Left forelimb (tissue), 1 donor: Measurements from ENCODE around the gene JARID2.
"Not testable (repeated sequence)": the region's sequence is repeated elsewhere in the genome, so short reads cannot be mapped to it uniquely, and the experiment has no call there.

Experiments
- DNase-seq: peaks from one replicate; pipeline ENCODE4 v3.0.0-alpha.2; 2018; ENCODE audit warnings: low spot score

The JARID2 gene

DNA sequence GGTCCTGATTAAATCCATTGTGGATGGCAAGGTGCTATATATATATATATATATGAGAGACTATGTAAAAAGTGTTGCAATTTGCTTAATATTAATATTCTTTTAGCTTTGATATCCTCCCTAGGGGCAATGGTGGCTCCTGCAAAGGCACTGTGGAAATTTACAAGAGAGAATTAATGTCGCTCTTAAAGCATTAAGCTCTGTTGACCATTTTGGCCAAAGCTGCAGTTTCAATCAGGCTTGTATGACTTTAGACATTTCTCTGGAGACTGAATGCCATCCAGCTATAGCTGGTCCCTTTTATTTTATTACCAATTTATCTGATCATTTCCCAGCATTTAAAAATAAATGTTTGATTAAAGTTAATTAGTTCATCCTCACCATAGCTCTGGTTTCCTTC, 155.3 kb downstream of the JARID2 start:
- DNase-seq: no peak

DNA sequence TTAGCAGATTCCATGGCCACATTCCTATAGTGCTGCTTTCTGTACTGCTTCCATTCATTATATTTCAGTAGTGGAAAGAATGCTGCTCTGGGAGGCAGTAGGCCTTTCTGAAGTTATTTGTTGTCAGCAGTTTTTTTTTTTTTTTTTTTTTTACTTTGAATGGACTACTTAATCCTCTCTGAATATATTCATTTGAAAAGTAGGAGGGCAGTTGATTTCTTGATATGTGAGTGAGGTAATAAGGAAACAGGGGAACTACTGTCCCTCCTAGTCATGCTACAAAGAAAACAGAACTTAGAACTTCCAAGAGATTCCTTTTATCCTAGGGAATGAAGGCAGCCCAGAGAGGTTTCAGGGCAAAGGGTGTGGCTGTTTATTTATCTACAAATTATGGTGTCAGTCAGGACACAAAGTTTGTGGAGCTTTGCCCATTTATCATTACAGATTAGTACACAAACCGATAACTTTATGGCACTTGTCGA, 155.9 kb downstream of the JARID2 start:
- DNase-seq: no peak

- DNase-seq: no peak
These were observed 156.7 kb downstream of the JARID2 start for GRCh38 chr6:15402406-15403045.

DNA sequence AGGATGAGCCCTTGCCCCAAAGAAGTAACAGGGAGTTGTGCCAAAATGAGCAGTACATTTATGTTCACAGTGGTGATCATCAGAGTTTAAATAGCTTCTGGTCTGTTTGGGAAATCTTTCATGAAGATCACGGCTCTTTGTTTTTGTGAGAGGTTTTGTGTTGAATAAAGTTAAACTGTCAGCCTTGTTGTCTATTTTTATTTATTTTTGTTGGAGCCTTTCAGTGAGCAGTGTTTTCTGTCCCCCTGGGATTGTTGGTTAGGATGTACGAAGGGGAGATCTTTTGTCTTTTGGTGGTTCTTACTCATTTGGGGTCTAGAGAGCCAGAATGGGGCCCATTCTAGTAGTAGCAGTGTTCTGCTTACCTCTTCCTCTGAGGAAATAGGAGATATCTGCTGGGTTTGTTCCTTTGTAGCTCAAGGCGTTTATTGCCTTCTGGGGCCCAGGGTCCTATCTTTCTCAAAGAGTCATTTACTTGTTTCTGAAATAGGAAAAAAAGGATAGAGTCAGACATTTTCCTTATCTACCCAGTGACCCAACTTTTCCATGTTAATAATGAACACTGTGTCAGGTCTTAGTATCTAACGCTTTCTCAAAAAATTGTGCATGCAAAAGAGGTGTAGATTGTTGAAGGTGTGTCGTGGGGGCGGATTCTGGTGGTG, 157.4 kb downstream of the JARID2 start:
- no peak for DNase-seq

- DNase-seq: no peak
These were observed 158.8 kb downstream of the JARID2 start for GRCh38 chr6:15404685-15404980.

GRCh38 chr6:15405129-15406068, 159.5 kb downstream of the JARID2 start:
- DNase-seq: no peak

- no peak for DNase-seq
These were observed 160.6 kb downstream of the JARID2 start for GRCh38 chr6:15406452-15406851.

GRCh38 chr6:15408008-15408407, 162.1 kb downstream of the JARID2 start:
- DNase-seq: no peak

- DNase-seq: no peak
These were observed 162.9 kb downstream of the JARID2 start for GRCh38 chr6:15408758-15409157.

DNA sequence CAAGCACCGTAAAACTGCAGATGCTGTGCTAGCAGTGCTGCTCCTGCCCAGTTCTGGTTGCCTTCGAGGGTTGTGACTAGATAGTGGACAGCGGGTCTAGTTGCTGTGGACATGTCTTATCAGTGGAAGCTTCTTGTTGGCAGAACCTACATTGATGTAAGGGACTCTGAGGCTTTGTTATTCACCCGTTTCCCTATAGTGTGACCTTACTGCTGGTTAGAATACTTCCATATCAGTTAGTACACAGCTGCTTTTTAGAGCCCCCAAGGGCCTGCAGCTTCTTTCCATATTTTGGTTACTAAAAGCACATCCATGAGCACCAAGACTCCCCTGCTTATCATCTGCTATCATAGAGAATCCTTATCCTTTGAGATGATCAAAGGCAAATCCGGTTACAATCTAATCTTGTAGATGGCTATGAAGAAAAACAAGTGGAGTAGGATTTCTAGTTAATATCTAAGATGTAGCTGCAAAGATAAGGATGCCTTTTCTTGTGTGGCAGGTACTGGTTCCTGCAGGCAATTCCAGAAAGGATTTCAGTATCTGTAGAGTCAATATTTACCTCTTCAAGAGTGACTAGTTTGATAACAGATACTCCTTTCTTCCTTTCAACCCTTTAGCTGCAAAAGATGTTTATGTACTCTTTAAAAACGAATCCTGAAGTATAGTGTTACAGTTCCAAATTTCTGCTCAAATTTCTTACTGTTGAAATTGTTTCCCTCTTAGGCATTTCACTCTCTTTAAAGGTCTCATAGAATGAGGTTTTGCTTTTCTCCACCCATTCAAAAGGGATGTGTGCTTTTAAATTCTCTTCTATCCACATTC, 163.6 kb downstream of the JARID2 start:
- DNase-seq: no peak

GRCh38 chr6:15410126-15410391, 164.2 kb downstream of the JARID2 start:
- no peak for DNase-seq

GRCh38 chr6:15410752-15411151, 164.9 kb downstream of the JARID2 start:
- DNase-seq: no peak

- DNase-seq: no peak
These were observed 165.9 kb downstream of the JARID2 start for GRCh38 chr6:15411766-15412165.

DNA sequence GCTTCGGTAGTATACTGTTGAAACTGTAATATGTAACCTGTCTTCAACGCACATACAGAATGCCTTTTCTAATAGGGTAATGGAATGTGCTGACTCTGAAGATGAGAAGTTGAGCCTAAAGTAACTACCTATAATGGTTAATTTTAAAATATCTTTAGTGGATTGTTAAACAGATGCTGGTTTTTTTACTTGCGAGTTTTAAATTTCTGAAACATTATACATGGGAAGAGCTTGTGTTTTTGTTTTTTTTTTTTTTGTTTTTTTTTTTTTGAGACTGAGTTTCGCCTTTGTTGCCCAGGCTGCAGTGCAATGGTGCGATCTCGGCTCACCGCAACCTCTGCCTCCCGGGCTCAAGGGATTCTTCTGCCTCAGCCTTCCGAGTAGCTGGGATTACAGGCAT, 166.9 kb downstream of the JARID2 start:
- no peak for DNase-seq

- DNase-seq: no peak
These were observed 167.8 kb downstream of the JARID2 start for GRCh38 chr6:15413466-15414234.

- no peak for DNase-seq
These were observed 168.4 kb downstream of the JARID2 start for GRCh38 chr6:15414235-15414612.

GRCh38 chr6:15415622-15416021, 169.8 kb downstream of the JARID2 start:
- DNase-seq: not testable (repeated sequence)

- no peak for DNase-seq
These were observed 171.2 kb downstream of the JARID2 start for GRCh38 chr6:15416932-15417509.

DNA sequence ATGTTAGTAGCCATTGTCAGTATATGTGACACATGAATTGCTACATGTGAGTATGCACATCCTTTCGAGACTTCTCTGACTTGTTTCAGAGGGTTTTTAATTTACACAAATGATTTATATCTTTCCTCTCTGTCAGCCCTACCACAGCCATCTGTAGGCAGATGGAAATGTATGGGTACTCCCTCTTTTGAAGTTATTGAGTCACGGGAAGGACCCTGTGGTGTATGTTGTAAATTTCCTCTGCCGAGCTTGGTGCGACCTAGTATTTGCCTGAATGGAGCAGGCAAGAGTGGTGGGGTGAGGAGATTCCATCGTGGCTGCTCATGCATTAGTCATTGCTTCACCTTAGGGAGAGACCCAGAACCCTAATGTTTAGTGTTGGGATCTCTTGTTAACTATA, 171.9 kb downstream of the JARID2 start:
- DNase-seq: no peak

DNA sequence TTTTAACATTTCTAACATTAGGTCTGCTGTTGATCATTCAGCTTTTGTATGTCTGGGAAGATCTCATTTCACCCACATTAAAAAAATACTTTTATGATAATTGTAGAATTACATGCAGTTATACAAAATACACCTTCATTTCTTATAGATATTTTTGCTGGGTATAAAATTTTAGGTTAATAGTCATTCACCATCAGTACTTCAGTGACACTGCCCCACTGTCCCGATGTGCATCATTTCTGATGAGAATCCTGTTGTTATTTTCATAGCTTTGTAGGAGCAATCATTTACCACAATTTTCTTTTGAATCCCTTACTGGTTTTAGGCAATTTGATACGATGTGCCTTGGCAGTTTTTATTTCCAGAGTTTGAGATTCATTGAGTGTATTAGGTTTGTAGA, 173.6 kb downstream of the JARID2 start:
- no peak for DNase-seq

DNA sequence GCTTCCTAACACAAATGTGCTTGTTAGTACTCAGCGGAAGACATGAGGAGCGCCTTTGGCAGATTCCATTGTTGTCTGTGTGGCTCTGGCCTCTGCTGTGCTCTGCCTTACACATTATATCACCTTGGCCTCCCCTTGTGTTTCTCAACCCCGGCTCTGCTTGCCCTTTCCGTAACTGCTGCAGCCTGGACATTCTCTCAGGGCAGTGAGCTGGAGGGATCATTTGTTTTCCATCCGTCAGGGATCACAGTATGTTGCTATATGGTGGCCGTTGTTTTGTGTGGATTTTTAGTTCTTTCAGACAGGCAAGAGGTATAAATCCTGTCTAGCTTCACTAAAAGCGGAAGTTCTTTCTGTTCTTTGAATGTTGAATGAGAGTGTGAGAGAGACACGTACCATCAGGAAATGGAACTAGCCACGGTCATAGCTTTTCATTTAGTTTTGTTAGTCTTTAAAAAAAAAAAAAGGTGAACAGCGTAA, 175.1 kb downstream of the JARID2 start:
- no peak for DNase-seq
